GM19023 (cell line): ENCODE results near the gene ACVRL1.

Source experiments
- ATAC-seq: cut with Tn5 transposase; IDR thresholded peaks from one replicate; pipeline ENCODE4 v1.9.1; 2021; ENCODE audit warnings: mild to moderate bottlenecking, moderate library complexity; ENCODE audit not compliant: unreplicated experiment

ACVRL1 gene

DNA sequence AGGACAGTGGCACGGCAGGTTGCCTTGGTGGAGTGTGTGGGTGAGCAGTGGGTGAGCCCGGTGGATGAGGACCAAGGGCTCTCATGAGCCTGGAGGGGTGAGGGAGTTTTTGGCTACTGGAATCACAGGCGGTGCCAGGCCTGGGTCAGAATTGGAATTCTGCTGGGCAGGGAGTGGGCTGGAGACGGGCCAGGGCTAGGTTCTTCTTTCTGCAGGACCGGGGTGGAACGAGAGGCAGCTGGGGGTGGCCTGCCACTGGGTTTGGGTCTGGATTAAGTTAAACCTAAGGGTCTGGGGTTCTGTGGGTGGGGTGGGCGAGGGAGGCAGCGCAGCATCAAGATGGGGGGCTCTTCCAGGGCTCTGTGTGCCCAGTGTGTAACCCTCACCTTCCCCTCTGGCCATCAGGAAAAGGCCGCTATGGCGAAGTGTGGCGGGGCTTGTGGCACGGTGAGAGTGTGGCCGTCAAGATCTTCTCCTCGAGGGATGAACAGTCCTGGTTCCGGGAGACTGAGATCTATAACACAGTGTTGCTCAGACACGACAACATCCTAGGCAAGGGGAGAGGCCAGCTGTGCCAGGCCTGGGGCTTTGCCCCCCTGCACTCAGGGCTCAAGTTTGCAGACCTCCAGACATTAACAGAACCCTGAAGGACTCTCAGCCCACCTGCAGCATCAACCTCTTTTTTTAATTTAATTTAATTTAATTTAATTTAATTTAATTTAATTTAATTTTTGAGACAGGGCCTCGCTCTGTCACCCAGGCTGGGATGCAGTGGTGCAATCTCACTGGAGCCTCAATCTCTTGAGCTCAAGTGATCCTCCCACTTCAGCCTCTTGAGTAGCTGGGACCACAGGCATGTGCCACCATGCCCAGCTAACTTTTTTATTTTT is 7.0 kb downstream of the ACVRL1 start:
- ATAC-seq, result no peak

DNA sequence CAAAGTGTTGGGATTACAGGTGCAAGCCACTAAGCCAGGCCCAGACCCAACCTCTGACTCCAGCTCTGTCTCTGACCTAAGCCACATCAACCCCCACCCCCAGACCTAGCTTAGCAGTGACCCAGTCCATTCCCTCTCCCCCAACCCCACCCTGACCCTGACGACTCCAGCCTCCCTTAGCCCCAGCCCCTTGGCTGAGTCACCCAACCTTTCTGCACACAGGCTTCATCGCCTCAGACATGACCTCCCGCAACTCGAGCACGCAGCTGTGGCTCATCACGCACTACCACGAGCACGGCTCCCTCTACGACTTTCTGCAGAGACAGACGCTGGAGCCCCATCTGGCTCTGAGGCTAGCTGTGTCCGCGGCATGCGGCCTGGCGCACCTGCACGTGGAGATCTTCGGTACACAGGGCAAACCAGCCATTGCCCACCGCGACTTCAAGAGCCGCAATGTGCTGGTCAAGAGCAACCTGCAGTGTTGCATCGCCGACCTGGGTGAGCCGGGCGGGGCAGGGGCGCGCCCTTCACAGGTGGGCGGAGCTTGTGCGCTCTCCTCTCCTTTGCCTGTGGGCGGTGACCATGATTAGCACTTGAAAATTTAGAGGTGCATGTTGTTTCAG is 7.8 kb downstream of the ACVRL1 start:
- ATAC-seq, result no peak

DNA sequence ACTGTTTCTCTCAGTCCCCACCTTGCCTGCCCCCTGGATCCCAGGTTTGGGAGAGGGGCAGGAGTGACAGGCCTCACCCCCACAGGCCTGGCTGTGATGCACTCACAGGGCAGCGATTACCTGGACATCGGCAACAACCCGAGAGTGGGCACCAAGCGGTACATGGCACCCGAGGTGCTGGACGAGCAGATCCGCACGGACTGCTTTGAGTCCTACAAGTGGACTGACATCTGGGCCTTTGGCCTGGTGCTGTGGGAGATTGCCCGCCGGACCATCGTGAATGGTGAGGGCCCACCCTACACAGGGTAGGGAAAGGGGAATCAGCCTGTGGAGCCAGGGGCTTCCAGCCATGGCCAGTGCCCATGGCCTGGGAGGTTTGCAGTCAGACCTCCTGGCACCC is 8.6 kb downstream of the ACVRL1 start:
- ATAC-seq, result no peak

DNA sequence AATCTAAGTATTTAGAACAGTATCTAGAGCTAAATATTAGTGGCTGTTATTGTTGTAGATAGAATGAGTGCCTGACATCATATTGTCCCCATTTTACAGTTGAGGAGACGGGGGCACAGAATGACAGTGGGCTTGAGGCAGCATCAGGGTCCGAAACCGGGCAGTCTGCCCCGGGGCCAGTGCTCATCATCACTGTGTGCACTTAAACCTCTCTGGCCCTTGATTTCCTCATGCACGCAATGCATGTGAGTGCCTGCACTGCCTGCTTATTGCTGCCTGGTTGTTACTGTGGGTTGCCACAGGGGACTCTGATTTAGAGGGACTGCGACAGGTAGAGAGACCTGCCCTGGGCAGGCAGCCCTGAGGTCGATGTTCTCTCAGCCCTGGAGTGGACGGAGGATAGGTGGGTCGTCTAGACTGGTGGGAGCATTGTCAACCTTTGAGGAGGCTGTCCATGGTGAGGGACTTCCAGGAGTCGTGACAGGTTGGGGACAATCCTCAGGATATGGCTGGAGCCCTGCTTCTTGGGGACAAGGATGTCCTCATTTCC is 9.8 kb downstream of the ACVRL1 start:
- no peak for ATAC-seq

DNA sequence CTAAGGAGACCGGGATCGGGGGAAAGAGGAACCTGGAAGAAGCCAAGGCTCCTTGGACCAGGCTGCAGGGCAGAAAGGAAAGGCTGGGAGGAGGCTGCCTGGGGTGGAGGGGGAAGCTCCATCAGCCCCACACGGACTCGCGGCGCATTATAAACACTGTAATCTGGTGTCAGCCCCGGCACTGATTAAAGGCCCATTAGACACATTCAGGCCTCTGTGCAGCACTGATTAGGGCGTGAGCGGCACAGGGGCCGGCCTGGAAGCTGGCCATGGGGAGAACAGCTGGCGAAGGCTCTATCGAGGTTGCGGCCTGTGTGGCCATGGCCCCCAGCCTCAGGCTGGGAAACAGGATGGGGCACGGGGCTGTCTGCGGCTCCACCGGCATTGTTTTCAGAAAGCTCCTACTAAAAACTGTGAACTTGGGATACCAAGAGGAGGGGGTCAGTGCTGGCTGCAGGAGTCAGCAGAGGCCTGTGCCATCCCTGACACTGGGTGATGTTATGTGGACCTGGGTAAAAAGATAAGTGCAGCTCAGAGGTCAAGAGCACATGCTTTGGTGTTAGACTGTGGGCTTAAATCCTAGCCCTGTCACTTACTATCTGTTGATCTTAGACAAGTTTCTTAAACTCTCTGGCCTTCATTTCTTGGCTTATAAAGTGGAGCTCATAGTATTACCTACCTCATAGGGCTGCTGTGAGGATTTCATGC is 10.6 kb downstream of the ACVRL1 start:
- ATAC-seq, result no peak

DNA sequence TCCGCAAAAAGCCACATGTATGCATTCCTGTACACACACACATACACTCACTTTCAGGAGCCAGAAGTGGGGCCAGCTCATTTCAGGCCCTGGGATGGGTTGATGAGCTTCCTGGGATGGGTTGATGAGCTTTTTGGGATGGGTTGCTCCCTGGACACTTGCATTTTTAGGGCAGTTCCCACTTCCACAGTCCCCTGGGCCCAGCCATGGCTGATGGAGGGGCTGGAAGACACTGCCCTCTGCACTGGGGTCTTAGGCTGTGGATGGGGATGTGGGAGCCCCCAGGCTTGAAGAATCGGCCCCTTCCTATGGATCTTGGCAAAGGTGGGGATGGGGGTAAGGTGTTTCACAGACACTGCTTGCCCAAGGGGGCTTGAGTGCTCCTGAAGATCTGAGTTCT is 12.7 kb downstream of the ACVRL1 start:
- no peak for ATAC-seq

DNA sequence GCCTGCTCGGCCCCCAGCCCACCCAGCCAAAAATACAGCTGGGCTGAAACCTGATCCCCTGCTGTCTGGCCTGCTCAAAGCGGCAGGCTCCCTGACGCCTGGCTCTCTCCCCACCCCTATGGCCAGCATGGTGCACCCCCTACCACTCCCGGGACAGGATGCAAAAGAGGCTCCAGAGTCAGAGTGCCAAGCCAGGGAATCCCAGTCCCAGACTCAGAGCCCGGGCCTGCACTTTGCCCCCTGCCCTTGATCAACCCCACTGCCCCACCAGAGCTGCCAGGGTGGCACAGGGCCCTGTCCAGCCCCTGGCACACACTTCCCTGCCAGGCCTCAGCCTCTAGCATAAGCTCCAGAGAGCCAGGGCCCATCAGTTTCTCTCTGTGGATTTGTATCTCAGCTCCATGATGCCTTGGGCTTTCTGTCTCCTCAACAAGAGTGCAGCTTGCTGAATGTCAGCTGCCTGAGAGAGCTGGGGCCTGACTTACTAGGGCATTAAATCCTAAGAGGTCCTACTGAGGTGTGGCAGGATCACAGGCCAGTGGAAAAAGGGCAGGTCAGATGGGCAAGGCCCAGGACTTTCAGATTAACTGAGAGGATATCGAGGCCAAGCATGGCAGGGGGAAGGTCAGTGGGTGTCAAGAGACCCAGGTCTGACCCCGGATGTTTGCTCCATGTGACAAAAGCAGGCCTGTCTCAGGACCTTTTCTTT is 13.9 kb downstream of the ACVRL1 start:
- no peak for ATAC-seq

DNA sequence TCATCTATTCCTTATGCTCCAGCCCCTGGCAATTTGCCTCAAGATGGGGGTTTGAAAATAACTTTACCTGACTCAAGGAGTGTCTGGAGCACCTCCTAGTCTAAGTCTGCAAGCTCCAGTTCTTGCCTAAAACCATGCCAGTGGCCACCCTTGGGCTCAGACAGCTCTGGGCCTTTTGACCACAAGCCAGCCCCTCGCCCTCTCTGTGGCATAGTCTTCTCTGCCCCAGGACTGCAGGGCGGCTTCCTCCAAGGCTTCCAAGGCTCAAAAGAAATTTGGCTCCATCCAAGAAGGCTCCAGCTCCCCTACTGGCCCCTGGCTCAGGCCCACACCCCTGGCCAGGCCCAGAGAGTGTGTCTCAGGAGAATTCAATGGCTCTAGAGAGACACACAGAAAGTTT is 14.8 kb downstream of the ACVRL1 start:
- no peak for ATAC-seq

DNA sequence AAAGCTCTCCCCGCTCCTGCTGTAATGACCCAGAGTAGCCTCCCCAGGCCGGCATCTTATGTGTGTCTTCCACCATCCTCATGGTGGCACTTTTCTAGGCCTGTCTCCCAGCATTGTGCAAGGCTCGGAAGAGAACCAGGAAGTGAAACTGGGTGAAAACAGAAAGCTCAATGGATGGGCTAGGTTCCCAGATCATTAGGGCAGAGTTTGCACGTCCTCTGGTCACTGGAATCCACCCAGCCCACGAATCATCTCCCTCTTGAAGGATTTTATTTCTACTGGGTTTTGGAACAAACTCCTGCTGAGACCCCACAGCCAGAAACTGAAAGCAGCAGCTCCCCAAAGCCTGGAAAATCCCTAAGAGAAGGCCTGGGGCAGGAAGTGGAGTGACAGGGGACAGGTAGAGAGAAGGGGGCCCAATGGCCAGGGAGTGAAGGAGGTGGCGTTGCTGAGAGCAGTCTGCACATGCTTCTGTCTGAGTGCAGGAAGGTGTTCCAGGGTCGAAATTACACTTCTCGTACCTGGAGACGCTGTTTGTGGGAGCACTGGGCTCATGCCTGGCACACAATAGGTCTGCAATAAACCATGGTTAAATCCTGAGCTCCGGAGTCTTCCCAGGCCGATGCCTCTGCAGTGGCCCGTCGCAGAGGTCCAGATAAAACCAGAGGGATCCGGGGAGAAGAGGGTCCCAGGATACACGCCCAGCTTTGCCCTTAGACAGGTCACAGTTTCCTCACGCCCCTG is 15.6 kb downstream of the ACVRL1 start:
- no peak for ATAC-seq

DNA sequence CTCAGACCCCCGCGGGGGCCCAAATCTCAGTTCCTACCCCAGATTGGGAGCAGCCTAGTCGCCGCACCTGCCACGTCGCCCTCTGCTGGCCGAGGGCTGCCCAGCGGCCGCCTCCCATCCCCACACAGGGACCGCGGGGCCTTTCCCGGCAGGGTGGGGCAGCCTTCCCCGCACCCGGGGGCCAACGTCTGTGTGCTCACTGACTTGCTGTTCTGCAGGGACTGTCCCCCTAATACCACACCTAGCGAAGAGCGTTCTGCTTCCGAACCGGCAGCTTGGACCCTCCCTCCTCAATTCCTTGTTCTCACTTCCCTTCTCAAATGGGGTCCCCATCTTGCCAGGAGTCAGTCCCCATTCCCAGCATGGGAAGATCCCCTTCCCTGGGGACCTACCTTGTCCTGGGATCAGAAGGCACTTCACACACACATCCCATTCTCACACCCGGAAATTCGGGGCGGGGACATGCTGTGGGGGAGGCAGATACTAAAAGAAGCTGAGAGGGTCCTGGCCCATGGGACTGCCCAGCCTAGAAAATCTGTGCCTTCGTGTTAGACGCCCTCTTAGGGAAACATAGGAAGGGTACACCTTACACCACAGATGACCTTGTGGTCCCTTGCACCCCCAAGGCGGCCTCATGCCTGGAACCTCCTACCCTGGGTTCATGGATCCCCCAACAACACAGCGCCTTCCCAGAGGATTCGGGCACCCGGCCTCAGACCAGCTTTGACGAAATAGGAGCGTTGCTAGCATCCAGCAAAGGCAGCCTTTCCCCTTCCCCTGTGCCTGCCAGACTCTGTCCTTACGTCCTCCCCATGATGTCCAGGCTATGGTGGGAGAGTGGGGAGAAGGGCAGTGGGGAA is 16.4 kb downstream of the ACVRL1 start:
- no peak for ATAC-seq

DNA sequence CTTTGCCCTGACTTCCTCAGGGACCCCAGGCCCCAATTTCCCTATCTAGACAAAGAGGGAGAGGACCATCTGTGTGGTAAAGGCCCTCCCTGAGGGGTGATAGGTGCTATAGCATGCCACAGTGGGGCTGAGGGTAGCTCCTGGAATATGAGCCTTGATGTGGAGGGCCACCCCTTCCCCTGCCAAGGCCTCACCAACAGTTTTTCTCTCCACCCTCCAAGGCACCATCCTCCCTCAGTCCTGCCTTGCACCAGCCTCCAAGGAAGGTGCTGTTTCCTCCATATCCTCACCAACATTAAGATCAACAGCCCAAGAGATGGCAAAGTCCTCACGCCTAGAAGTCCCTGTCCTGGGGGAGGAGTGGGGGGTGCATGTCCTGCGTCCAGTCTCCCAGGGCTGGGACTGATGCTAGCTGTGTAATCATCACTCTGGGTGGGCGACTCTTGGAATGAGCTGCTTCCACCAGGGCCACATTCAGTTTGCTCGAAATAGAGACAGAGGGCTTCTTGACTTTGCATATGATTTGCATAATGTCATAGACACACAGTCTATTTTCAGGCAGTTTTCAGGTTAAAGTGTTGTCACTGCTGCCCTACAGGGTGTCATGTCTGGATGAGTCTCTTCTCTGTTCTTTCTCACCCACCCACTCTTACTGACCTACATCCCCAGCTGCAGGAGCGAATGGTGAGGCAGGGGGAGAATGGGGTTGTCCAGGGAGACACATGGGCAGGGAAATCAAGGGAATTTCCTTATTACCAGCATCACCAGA is 17.4 kb downstream of the ACVRL1 start:
- ATAC-seq, result no peak

DNA sequence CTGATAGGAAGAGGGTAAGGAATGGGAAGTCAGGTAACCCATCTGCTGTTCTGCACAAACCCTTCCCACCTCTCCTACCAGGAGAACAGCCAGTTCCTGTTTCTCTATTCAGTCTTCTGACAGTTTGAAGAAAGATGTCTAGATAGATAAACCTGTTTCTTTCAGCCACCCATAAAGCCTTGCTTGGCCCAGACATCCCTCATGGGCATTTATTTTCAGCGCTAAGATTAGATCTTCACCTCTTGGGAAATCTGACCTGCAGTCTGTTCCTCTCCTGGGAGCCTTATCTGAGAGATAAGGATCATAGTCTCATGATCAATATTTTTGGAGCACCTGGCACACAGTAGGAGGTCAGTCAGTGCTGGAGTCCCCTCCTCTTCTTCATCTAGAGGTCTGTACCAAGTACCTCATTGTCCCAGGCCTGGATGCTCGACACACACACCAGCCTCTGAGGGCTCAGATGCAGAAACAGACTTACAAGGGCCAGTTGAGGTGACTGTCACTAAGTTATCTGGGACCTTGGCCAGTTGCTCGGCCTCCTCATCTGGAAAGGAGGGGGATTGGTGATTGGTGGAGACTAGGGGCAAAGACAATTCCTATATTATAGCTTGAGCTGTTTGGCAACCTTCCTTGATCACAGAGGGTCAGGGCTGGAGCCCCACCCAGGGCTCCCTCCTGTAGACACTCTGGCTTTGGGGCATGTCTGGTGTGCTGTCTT is 18.2 kb downstream of the ACVRL1 start:
- no peak for ATAC-seq

DNA sequence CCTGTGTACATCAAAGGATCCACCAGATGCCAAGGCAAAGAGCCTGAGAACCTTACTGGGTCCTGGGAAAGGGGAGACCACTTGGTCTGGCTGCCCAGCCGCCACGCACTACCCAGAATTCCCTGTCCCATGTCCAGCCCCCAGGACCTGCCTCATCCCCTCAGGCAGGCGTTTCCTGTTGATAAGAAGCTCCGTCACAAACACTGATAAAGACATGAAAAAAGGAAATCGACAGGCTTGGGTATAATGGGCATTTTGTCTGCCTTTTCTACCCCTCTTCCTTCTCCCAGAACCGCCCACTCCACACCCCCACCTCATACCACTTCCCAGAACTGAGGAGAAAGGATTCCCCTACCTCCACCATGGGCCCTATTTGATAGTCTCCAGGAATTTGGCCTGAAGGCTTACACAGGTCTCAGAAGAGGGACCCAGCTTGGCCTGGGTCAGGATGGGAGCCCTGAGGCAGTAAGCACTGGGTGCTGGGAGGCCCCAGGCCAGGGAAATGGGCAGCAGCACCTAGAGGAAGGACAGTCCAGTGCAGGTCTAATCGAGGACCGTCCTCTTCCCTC is 18.8 kb downstream of the ACVRL1 start:
- no peak for ATAC-seq

DNA sequence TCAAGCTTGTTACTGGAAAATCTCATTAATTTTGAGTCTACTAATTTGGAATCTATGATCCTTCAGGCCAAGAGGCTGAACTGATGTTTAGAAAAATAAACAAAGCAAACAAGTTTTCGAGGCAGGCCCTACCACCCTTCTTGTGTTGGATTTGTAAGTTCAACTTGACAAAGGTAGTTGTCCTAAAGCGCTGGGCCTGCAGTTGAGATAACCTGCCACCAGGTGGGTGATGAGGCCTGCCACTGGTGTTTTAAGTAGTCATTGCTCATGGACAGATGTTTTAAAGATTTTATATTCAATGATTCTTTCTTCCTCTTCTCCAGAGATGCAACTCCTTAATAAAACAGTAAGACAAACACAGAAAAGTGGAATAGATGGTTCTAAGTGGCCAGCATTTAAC is 19.4 kb downstream of the ACVRL1 start:
- ATAC-seq, result no peak

DNA sequence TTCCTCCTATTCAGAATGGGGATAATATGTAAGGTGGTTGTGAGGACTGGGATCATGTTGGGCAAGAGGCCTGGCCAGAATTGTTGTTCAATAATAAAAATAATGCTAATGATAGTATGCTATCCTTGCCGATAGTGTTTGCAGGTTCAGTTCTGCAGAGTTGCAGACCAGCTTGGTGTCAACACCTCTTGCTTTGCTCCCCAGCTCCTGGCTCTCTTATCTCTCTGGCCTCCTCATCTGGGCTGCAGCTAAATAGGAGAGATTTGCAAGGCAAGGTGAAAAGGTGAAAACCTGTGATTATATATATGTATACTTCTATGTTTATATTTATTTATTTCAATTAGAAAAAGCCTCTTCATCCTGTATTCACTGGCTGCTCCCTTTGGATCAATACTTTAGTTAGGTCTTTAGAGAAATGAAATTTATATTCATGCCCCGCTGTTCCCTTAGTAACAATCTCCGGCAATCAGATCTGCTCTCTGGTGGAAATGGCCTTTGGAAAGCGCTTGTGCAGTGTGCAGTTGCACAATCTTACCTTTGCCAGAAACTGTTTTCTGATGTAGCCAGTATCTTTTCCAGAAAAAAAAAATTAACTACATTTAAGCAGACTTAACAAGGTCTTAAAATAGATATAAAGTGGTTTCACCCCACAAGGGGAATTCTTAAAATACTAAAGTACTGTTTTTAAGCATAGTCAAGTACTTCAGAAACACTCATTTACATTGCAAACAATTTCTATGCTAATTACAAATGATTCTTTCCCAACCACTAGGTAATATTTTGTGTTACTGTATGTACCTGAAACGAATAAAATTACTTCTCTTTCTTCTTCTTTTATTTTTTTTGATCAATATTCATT is 25.1 kb downstream of the ACVRL1 start:
- ATAC-seq, result no peak

DNA sequence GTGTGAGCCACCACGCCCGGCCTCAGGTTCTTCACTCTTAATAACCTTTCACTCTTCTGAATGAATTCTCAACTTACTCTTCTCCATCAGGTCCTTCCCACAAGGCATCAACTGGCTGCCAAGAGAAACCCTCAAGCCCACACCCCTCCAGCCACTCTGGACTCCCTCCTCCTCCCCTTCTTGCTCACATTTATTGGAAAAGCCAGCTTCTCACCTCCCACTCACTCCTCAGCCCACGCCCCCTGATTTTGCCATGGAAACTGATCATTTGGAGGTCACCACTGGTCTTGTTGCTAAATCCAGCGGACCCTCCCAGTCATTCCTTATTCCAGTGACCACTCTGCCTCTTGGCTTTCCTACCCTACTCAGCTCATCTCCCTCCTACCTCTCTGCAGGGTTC is 26.8 kb downstream of the ACVRL1 start:
- ATAC-seq, result no peak

DNA sequence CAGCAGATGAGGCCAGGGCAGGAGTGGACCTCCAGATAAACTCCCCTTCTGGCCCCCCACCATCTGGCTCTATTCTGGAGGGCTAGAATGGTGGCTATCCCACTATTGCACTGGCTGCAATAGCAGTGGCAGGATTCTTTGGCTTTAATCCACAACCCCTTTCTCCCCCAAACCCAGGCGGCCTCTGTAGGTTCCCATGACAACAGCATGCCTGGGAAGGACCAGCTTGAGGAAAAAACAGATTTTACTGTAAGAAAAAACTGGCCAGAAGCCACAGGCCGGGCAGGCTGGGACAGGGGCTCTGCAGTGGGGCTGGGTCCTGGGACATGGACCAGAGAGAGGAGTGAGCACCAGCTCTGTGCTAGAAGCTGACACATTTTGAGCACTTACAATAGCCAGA is 30.6 kb downstream of the ACVRL1 start:
- ATAC-seq, result no peak
